Bronchial epithelial cell (primary cell): ENCODE measurements around the gene SPG11. TPM values are rescaled to one million over a fixed set of nuclear protein-coding genes. Genes with fewer than 3 reads are reported as not detected.

Source experiments
- DNase-seq: peaks from one replicate; pipeline ENCODE4 v3.0.0-alpha.2; 2010; ENCODE audit warnings: low read depth
- FAIRE-seq: peaks from 2 replicates; lab custom pipeline; 2011; peaks lifted over from hg19 to GRCh38; lab: Jason Lieb, UNC
- H3K27me3 ChIP-seq: 2 replicates; pipeline ENCODE4 v1.5.1; 2011; ENCODE audit warnings: low read length; ENCODE audit not compliant: control insufficient read depth, insufficient read depth
- H3K36me3 ChIP-seq: 2 replicates; pipeline ENCODE4 v1.5.1; 2011; ENCODE audit warnings: low read length; ENCODE audit not compliant: control insufficient read depth, insufficient read depth
- H3K4me3 ChIP-seq: 2 replicates; pipeline ENCODE4 v1.5.1; 2011; ENCODE audit warnings: mild to moderate bottlenecking, low read depth, low read length, control low read depth
- CTCF ChIP-seq: IDR thresholded peaks from 2 replicates; pipeline ENCODE4 v1.5.1; 2011; ENCODE audit warnings: mild to moderate bottlenecking, moderate library complexity, low read length, control low read depth, inconsistent platforms; ENCODE audit not compliant: insufficient read depth, severe bottlenecking
- total RNA-seq: library from RNA; depleted of rRNA; stranded (reverse); fragments of >200 nt; gene quantifications from 2 replicates; pipeline ENCODE4 v1.2.1, GENCODE V29; 2014

The SPG11 gene
- total RNA-seq, 1 donor from 2014 or later, result 49.8 TPM

GRCh38 chr15:44530653-44531052 is 132.8 kb downstream of the SPG11 start:
- TF ChIP-seq CTCF, result no peak
- no peak for FAIRE-seq

GRCh38 chr15:44529864-44530604 is 133.4 kb downstream of the SPG11 start:
- Histone ChIP-seq H3K36me3 (peaks cover 4% of the 10 kb centered on the region), H3K27me3 (no peaks in the 10 kb centered on the region), H3K4me3 (no peak overlapping the region)
- DNase-seq (no peak), FAIRE-seq (no peak)
- no peak for TF ChIP-seq CTCF

More at GRCh38 chr15:44530653-44531052, 132.8 kb downstream of the SPG11 start:
- H3K27me3 ChIP-seq, result no peaks in the 10 kb centered on the region
- DNase-seq, result no peak
- H3K36me3 ChIP-seq, result peaks cover 4% of the 10 kb centered on the region
- no peak overlapping the region for H3K4me3 ChIP-seq

GRCh38 chr15:44527241-44527640 is 136.2 kb downstream of the SPG11 start:
- no peaks in the 10 kb centered on the region for H3K27me3 ChIP-seq
- DNase-seq, result no peak
- H3K36me3 ChIP-seq, result no peaks in the 10 kb centered on the region
- no peak overlapping the region for H3K4me3 ChIP-seq
- no peak for TF ChIP-seq CTCF
- no peak for FAIRE-seq

- DNase-seq (no peak), FAIRE-seq (no peak)
- H3K4me3 ChIP-seq, result no peak overlapping the region
- no peak for TF ChIP-seq CTCF
- H3K36me3 ChIP-seq, result no peaks in the 10 kb centered on the region
- H3K27me3 ChIP-seq, result no peaks in the 10 kb centered on the region
Observed at GRCh38 chr15:44525018-44525417, 138.4 kb downstream of the SPG11 start.

- Histone ChIP-seq H3K27me3 (no peaks in the 10 kb centered on the region), H3K4me3 (no peak overlapping the region), H3K36me3 (no peaks in the 10 kb centered on the region)
- no peak for DNase-seq
- TF ChIP-seq CTCF, result no peak
- FAIRE-seq, result no peak
Observed at GRCh38 chr15:44519537-44519936, 143.9 kb downstream of the SPG11 start.

- no peak for DNase-seq
- Histone ChIP-seq H3K27me3 (no peaks in the 10 kb centered on the region), H3K4me3 (no peak overlapping the region), H3K36me3 (no peaks in the 10 kb centered on the region)
- TF ChIP-seq CTCF, result no peak
- no peak for FAIRE-seq
Observed at GRCh38 chr15:44516436-44516835, 147.0 kb downstream of the SPG11 start.
